Measurements from ENCODE around the gene AKR1C1. TPM values are rescaled to one million over a fixed set of nuclear protein-coding genes. Genes with fewer than 3 reads are reported as not detected.
"Not testable (repeated sequence)": the region's sequence is repeated elsewhere in the genome, so short reads cannot be mapped to it uniquely, and the experiment has no call there.

Gene AKR1C1
- total RNA-seq: under 1 TPM; 0.45 to 0.56 TPM

GRCh38 chr10:4962876-4963814 is at the start of gene AKR1C1:
TSS of gene AKR1C1 (plus strand) at chr10:4963415. CDS start at chr10:4963445, 30 bp downstream.
- intact Hi-C loops (cut with micrococcal nuclease); H3K4me3 Mint-ChIP-seq; H3K4me1 Mint-ChIP-seq (ENCODE audit: low read depth); H3K27ac Mint-ChIP-seq; H3K27me3 Mint-ChIP-seq; DNase-seq; H3K9me3 Mint-ChIP-seq; POLR2A ChIA-PET; H3K36me3 Mint-ChIP-seq (ENCODE audit: low read depth); ATAC-seq; CTCF ChIA-PET: not testable (repeated sequence)

GRCh38 chr10:4914213-4914850 is 48.9 kb upstream of the AKR1C1 start:
- no peak overlapping the region for H3K27ac Mint-ChIP-seq
- no peaks in the 10 kb centered on the region for H3K4me1 Mint-ChIP-seq (ENCODE audit: low read depth)
- ChIA-PET POLR2A (no interaction called here), CTCF (no interaction called here)
- DNase-seq (no peak), ATAC-seq (no peak)
- intact Hi-C loops (cut with micrococcal nuclease): no loop called here
- no peak overlapping the region for H3K4me3 Mint-ChIP-seq
- no peaks in the 10 kb centered on the region for H3K9me3 Mint-ChIP-seq
- H3K27me3 Mint-ChIP-seq: no peaks in the 10 kb centered on the region
- TF ChIP-seq, protein P1, sequence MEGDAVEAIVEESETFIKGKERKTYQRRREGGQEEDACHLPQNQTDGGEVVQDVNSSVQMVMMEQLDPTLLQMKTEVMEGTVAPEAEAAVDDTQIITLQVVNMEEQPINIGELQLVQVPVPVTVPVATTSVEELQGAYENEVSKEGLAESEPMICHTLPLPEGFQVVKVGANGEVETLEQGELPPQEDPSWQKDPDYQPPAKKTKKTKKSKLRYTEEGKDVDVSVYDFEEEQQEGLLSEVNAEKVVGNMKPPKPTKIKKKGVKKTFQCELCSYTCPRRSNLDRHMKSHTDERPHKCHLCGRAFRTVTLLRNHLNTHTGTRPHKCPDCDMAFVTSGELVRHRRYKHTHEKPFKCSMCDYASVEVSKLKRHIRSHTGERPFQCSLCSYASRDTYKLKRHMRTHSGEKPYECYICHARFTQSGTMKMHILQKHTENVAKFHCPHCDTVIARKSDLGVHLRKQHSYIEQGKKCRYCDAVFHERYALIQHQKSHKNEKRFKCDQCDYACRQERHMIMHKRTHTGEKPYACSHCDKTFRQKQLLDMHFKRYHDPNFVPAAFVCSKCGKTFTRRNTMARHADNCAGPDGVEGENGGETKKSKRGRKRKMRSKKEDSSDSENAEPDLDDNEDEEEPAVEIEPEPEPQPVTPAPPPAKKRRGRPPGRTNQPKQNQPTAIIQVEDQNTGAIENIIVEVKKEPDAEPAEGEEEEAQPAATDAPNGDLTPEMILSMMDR (IDR thresholded peaks at IDR 0.05): no peak
- H3K36me3 Mint-ChIP-seq (ENCODE audit: low read depth): peaks cover 2% of the 10 kb centered on the region

GRCh38 chr10:4916086-4916716 is 47.0 kb upstream of the AKR1C1 start:
- ATAC-seq (no peak), DNase-seq (no peak)
- no peaks in the 10 kb centered on the region for H3K4me1 Mint-ChIP-seq (ENCODE audit: low read depth)
- H3K27me3 Mint-ChIP-seq: no peaks in the 10 kb centered on the region
- TF ChIP-seq, protein P1 (IDR thresholded peaks at IDR 0.05): no peak
- no peaks in the 10 kb centered on the region for H3K36me3 Mint-ChIP-seq (ENCODE audit: low read depth)
- H3K4me3 Mint-ChIP-seq: no peak overlapping the region
- no peak overlapping the region for H3K27ac Mint-ChIP-seq
- POLR2A ChIA-PET: no interaction called here
- no peaks in the 10 kb centered on the region for H3K9me3 Mint-ChIP-seq
- intact Hi-C loops (cut with micrococcal nuclease): no loop called here
- CTCF ChIA-PET: interaction anchor here (1.0 kb wide), 1 partner anchor 101 kb away, joined by 6 read pairs; no protein-coding TSS in a partner anchor

DNA sequence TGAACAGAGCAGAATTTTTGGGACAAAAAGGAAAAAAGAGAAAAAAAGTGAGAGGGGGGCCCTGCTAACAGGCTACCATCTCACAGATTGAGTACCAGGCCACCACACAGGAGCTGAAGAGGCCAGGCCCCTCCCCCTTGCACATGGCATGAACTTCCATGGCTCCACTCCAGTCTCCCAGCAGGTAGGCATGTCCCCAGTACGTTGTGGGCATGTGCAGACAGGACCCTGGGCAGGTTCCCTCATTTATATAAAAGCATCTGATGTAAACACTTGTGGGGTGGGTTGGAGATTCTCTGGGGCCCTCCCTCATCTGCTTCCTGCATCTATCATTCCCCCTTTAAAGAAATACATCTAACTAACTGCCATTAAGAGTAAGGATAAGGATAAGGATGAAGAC is 45.0 kb upstream of the AKR1C1 start:
- no peak for DNase-seq
- Mint-ChIP-seq H3K4me3 (no peak overlapping the region), H3K27me3 (no peaks in the 10 kb centered on the region), H3K36me3 (ENCODE audit: low read depth) (no peaks in the 10 kb centered on the region), H3K4me1 (ENCODE audit: low read depth) (no peaks in the 10 kb centered on the region), H3K27ac (no peak overlapping the region), H3K9me3 (no peaks in the 10 kb centered on the region)
- TF ChIP-seq, protein P1 (IDR thresholded peaks at IDR 0.05): no peak
- no peak for ATAC-seq
- intact Hi-C loops (cut with micrococcal nuclease): no loop called here
- ChIA-PET CTCF (no interaction called here), POLR2A (no interaction called here)

DNA sequence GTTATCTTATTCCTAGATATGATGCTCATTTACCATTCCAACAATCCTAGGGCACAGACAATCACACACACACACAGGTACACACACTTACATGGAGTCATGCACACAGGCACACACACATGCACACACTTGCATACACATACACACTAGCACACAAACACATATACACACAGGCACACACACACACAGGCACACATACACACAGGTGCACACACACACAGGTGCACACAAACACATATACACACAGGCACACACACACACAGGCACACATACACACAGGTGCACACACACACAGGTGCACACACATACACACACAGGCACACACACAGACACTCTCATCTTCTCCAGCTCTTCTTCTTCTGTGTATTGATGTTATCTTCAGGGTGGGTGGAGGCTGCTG is 38.7 kb upstream of the AKR1C1 start:
- H3K36me3 Mint-ChIP-seq (ENCODE audit: low read depth); CTCF ChIA-PET; POLR2A ChIA-PET; H3K4me3 Mint-ChIP-seq; intact Hi-C loops (cut with micrococcal nuclease); H3K4me1 Mint-ChIP-seq (ENCODE audit: low read depth); H3K27me3 Mint-ChIP-seq; H3K27ac Mint-ChIP-seq; DNase-seq; ATAC-seq: not testable (repeated sequence)
- peaks cover 20% of the 10 kb centered on the region for H3K9me3 Mint-ChIP-seq
